H1 (cell line): Measurements from ENCODE around the gene TEKT5. TPM values are rescaled to one million over a fixed set of nuclear protein-coding genes. Genes with fewer than 3 reads are reported as not detected.

Source experiments
- CTCF ChIA-PET: fragments of 300-600 bp; sonication (Branson Sonifier 250); formaldehyde crosslinking; loops from one replicate; lab custom pipeline; 2021; ENCODE audit not compliant: partially characterized antibody; lab: Charles Lee
- POLR2A ChIA-PET: fragments of 300-600 bp; sonication (Branson Sonifier 250); formaldehyde crosslinking; loops from one replicate; lab custom pipeline; 2021; ENCODE audit warnings: inconsistent platforms; ENCODE audit not compliant: partially characterized antibody; lab: Charles Lee
- DNase-seq, 2 experiments: peaks; one replicate each; pipeline versions ENCODE4 v3.0.0 to v3.0.0-alpha.2; 2010 to 2022; ENCODE audit warnings: low spot score in 2 of 2, low read depth in 1 of 2, mixed read lengths in 1 of 2
- FAIRE-seq: peaks from 2 replicates; lab custom pipeline; 2011; peaks lifted over from hg19 to GRCh38; lab: Jason Lieb, UNC
- H2AFZ ChIP-seq: 2 replicates; pipeline ENCODE4 v1.8.1; 2012; ENCODE audit warnings: low read length, inconsistent platforms
- H2AK5ac ChIP-seq: 2 replicates; pipeline ENCODE4 v1.6.1; 2013; ENCODE audit warnings: low read depth, low read length
- H2BK120ac ChIP-seq: replicated peaks from 2 replicates; pipeline ENCODE3; 2013; ENCODE audit warnings: low read depth, low read length, inconsistent platforms
- H2BK12ac ChIP-seq: 2 replicates; pipeline ENCODE4 v1.6.1; 2013; ENCODE audit warnings: low read depth, low read length
- H2BK15ac ChIP-seq: 2 replicates; pipeline ENCODE4 v1.6.1; 2013; ENCODE audit warnings: low read length
- H2BK20ac ChIP-seq: 2 replicates; pipeline ENCODE4 v1.6.1; 2013; ENCODE audit warnings: low read length
- H2BK5ac ChIP-seq: 2 replicates; pipeline ENCODE4 v1.6.1; 2013; ENCODE audit warnings: low read depth, low read length
- H3K14ac ChIP-seq: 2 replicates; pipeline ENCODE4 v1.6.1; 2013; ENCODE audit warnings: inconsistent platforms; ENCODE audit not compliant: insufficient read length
- H3K18ac ChIP-seq: 2 replicates; pipeline ENCODE4 v1.6.1; 2013; ENCODE audit warnings: low read length; ENCODE audit errors: extremely low read depth
- H3K23ac ChIP-seq: 2 replicates; pipeline ENCODE4 v1.6.1; 2013; ENCODE audit warnings: inconsistent platforms; ENCODE audit not compliant: insufficient read length
- H3K23me2 ChIP-seq: 2 replicates; pipeline ENCODE4 v1.6.1; 2013; ENCODE audit warnings: low read depth, low read length
- H3K27ac ChIP-seq: 2 replicates; pipeline ENCODE4 v1.6.1; 2011; ENCODE audit warnings: low read depth, low read length, inconsistent platforms
- H3K27me3 ChIP-seq, 4 experiments: replicated peaks in 1 of 4; 1 replicate in 1 of 4; 2 replicates in 3 of 4; pipeline versions ENCODE4 v1.6.1 to v1.8.1; 2011 to 2013; ENCODE audit warnings: low read length in 3 of 4, mild to moderate bottlenecking in 3 of 4, inconsistent platforms in 2 of 4, mixed read lengths in 2 of 4, moderate library complexity in 1 of 4; ENCODE audit not compliant: control insufficient read depth in 3 of 4, insufficient read depth in 3 of 4; ENCODE audit errors: extremely low read depth in 1 of 4
- H3K36me3 ChIP-seq, 4 experiments: 2 replicates each; pipeline versions ENCODE4 v1.6.1 to v1.8.1; 2011 to 2013; ENCODE audit warnings: mild to moderate bottlenecking in 4 of 4, low read length in 3 of 4, moderate library complexity in 2 of 4, control low read depth in 1 of 4, inconsistent platforms in 1 of 4; ENCODE audit not compliant: insufficient read depth in 4 of 4, control insufficient read depth in 2 of 4
- H3K4ac ChIP-seq: replicated peaks from 2 replicates; pipeline ENCODE3; 2013; ENCODE audit warnings: low read length, low read depth, mixed read lengths, inconsistent platforms; ENCODE audit not compliant: insufficient read length
- H3K4me1 ChIP-seq, 4 experiments: replicated peaks in 1 of 4; 1 replicate in 1 of 4; 2 replicates in 3 of 4; pipeline versions ENCODE4 v1.6.1 to v1.8.1; 2011 to 2013; ENCODE audit warnings: low read length in 3 of 4, inconsistent platforms in 2 of 4, mixed read lengths in 1 of 4; ENCODE audit not compliant: insufficient read depth in 4 of 4, control insufficient read depth in 3 of 4
- H3K4me2 ChIP-seq, 2 experiments: 2 replicates each; pipeline versions ENCODE4 v1.6.1 to v1.8.1; 2011 to 2013; ENCODE audit warnings: low read depth in 2 of 2, low read length in 2 of 2, control low read depth in 1 of 2, inconsistent platforms in 1 of 2, mild to moderate bottlenecking in 1 of 2; ENCODE audit not compliant: insufficient read depth in 1 of 2
- H3K4me3 ChIP-seq, 4 experiments: fragments of 200-600, 300-600 bp in 1 of 4; sonication (generic), shearing (Covaris generic), sonication (Bioruptor Twin) in 1 of 4; 2 replicates each; pipeline versions ENCODE4 v1.5.1 to v1.8.1; 2011 to 2016; ENCODE audit warnings: low read length in 4 of 4, low read depth in 3 of 4, control low read depth in 2 of 4, inconsistent platforms in 2 of 4, mild to moderate bottlenecking in 2 of 4, mixed read lengths in 1 of 4, moderate library complexity in 1 of 4; ENCODE audit not compliant: insufficient read depth in 2 of 4; ENCODE audit errors: extremely low read depth in 1 of 4
- H3K56ac ChIP-seq: replicated peaks from 2 replicates; pipeline ENCODE3; 2013; ENCODE audit warnings: low read depth, mild to moderate bottlenecking, mixed read lengths, low read length, inconsistent platforms; ENCODE audit not compliant: insufficient read length
- H3K79me1 ChIP-seq: 2 replicates; pipeline ENCODE4 v1.6.1; 2013; ENCODE audit warnings: low read depth, low read length, control low read depth
- H3K79me2 ChIP-seq, 2 experiments: 2 replicates each; pipeline versions ENCODE4 v1.6.1 to v1.8.1; 2012 to 2013; ENCODE audit warnings: low read length in 2 of 2, mild to moderate bottlenecking in 2 of 2, inconsistent platforms in 1 of 2; ENCODE audit not compliant: insufficient read depth in 2 of 2, control insufficient read depth in 1 of 2
- H3K9ac ChIP-seq, 4 experiments: replicated peaks in 1 of 4; 1 replicate in 1 of 4; 2 replicates in 3 of 4; pipeline versions ENCODE4 v1.6.1 to v1.8.1; 2011 to 2013; ENCODE audit warnings: low read depth in 3 of 4, low read length in 3 of 4, control low read depth in 2 of 4, mild to moderate bottlenecking in 2 of 4, moderate library complexity in 2 of 4, inconsistent platforms in 1 of 4; ENCODE audit errors: extremely low read depth in 1 of 4
- H3K9me3 ChIP-seq, 2 experiments: 2 replicates each; pipeline versions ENCODE4 v1.6.1 to v1.8.1; 2012 to 2013; ENCODE audit warnings: mild to moderate bottlenecking in 2 of 2, moderate library complexity in 2 of 2, control low read depth in 1 of 2, inconsistent platforms in 1 of 2, low read depth in 1 of 2, low read length in 1 of 2, mixed read lengths in 1 of 2; ENCODE audit not compliant: insufficient read depth in 2 of 2
- H4K20me1 ChIP-seq, 2 experiments: replicated peaks in 1 of 2; 2 replicates each; pipeline versions ENCODE3 to v1.8.1; 2011 to 2013; ENCODE audit warnings: inconsistent platforms in 2 of 2, low read length in 2 of 2, mild to moderate bottlenecking in 1 of 2; ENCODE audit not compliant: insufficient read depth in 2 of 2, control insufficient read depth in 1 of 2
- H4K5ac ChIP-seq: 2 replicates; pipeline ENCODE4 v1.6.1; 2013; ENCODE audit warnings: low read length, low read depth, mixed read lengths, inconsistent platforms; ENCODE audit not compliant: insufficient read length
- H4K8ac ChIP-seq: 2 replicates; pipeline ENCODE4 v1.8.0; 2013; ENCODE audit warnings: mild to moderate bottlenecking, moderate library complexity, low read length, inconsistent platforms; ENCODE audit not compliant: insufficient read depth; ENCODE audit errors: extremely low read depth
- H4K91ac ChIP-seq: replicated peaks from 2 replicates; pipeline ENCODE3; 2013; ENCODE audit warnings: low read length, mixed read lengths, inconsistent platforms; ENCODE audit not compliant: insufficient read length
- CBX5 ChIP-seq: fragments of 300-800, 300-1000 bp; sonication (generic); IDR thresholded peaks from 2 replicates; pipeline ENCODE4 v1.7.1; 2016; ENCODE audit warnings: antibody characterized with exemption, low read length, low read depth
- CREB1 ChIP-seq: IDR thresholded peaks from 2 replicates; pipeline ENCODE4 v1.6.1; 2012; ENCODE audit warnings: inconsistent platforms
- GABPA ChIP-seq: IDR thresholded peaks from 2 replicates; pipeline ENCODE4 v1.6.1; 2011; ENCODE audit warnings: mild to moderate bottlenecking, low read length, moderate library complexity, borderline replicate concordance; ENCODE audit not compliant: insufficient read depth
- MAFK ChIP-seq: IDR thresholded peaks from 2 replicates; pipeline ENCODE4 v1.6.1; 2012; ENCODE audit warnings: low read depth, mild to moderate bottlenecking, improper control_type of control experiment, low read length
- POLR2A ChIP-seq, 2 experiments: IDR thresholded peaks; 1 replicate in 1 of 2; 2 replicates in 1 of 2; pipeline ENCODE4 v1.6.1; 2011; ENCODE audit warnings: low read depth in 2 of 2, low read length in 2 of 2, mild to moderate bottlenecking in 2 of 2; ENCODE audit errors: control extremely low read depth in 1 of 2
- POLR2AphosphoS5 ChIP-seq: IDR thresholded peaks from 2 replicates; pipeline ENCODE4 v1.6.1; 2011; ENCODE audit warnings: low read depth, low read length
- RNF2 ChIP-seq: fragments of 200-900, 300-1000 bp; sonication (generic); IDR thresholded peaks from 2 replicates; pipeline ENCODE4 v1.7.1; 2016; ENCODE audit warnings: borderline replicate concordance, low read depth, mild to moderate bottlenecking, antibody characterized with exemption, low read length; ENCODE audit not compliant: poor library complexity, severe bottlenecking; ENCODE audit errors: missing control alignments
- WGBS, 2 experiments: shearing (Covaris generic) in 1 of 2; methylation state at CpG; one replicate each; pipeline versions ENCODE4 v1.1.6 to v1.1.7; 2013 to 2015; ENCODE audit warnings: low lambda C conversion rate in 2 of 2, mixed read lengths in 2 of 2, inconsistent platforms in 1 of 2, low coverage in 1 of 2, missing lambda C conversion rate in 1 of 2; ENCODE audit not compliant: insufficient replicate concordance in 2 of 2, insufficient coverage in 1 of 2, insufficient read length in 1 of 2; ENCODE audit errors: extremely low coverage in 1 of 2, missing lambda C conversion rate in 1 of 2; 5-methylcytosine and 5-hydroxymethylcytosine counted together
- polyA plus RNA-seq, 7 experiments: library from polyadenylated mRNA; depleted of rRNA in 3 of 7; stranded (reverse) in 5 of 7; unstranded in 2 of 7; fragments of >200 nt in 5 of 7; fragments of 200-250 nt in 2 of 7; gene quantifications; 1 replicate in 5 of 7; 2 replicates in 1 of 7; 4 replicates in 1 of 7; pipeline versions ENCODE4 v1.2.1 to v1.2.3, GENCODE V29; 2011 to 2013; ENCODE audit warnings: missing spikeins in 2 of 7, mixed read lengths in 2 of 7
- total RNA-seq: library from RNA; stranded (reverse); fragmentation: NEBNext Ultra II Directional; extraction: Animal tissue kit (Norgen Biotek cat#: 25700); gene quantifications from 2 replicates; pipeline ENCODE4 v1.2.1, GENCODE V29; 2021

TEKT5 gene
- total and polyA plus RNA-seq, 2 of the 8 experiments (the other 6 are each of a cell fraction or from before 2014, with no cell fraction given) = 0.95 TPM; not detected in 1

DNA sequence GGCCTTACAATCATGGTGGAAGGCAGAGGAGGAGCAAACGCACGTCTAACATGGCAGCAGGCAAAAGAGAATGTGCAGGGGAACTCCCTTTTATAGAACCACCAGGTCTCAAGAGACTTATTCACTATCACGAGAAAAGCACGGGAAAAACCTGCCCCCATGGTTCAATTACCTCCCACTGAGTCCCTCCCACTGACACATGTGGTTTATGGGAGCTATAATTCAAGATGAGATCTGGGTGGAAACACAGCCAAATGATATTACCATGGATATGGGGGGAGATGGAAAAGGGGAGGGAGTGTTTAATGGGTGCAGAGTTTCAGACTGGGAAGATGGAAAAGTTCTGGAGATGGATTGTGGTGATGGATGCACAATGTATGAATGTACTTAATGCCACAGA is 23.0 kb downstream of the TEKT5 start:
- DNase-seq (no peak), FAIRE-seq (no peak)
- no peak overlapping the region for H3K14ac ChIP-seq
- no peak overlapping the region for H4K91ac ChIP-seq
- no peak overlapping the region for H2BK120ac ChIP-seq
- H3K27ac ChIP-seq = no peak overlapping the region
- H2AFZ ChIP-seq = no peak overlapping the region
- H2AK5ac ChIP-seq = no peak overlapping the region
- 67% methylated on average over 4 of the region's 4 CpGs; no CpG with 5 or more reads in 1 of the 2 experiments for WGBS, 2 experiments
- H3K79me1 ChIP-seq = no peaks in the 10 kb centered on the region
- no peak overlapping the region for H2BK15ac ChIP-seq
- no peak overlapping the region for H2BK12ac ChIP-seq
- no peak overlapping the region for H2BK5ac ChIP-seq
- no peak overlapping the region for H3K18ac ChIP-seq
- H3K4me1 ChIP-seq = peaks cover 0 to 3% (median under 1%) of the 10 kb centered on the region in 4 experiments; a peak in 3 of 7 replicates
- no peak overlapping the region for H4K5ac ChIP-seq
- no peaks in the 10 kb centered on the region for H4K20me1 ChIP-seq
- H3K56ac ChIP-seq = no peak overlapping the region
- H3K79me2 ChIP-seq = no peaks in the 10 kb centered on the region
- no peak overlapping the region for H3K4me3 ChIP-seq
- no peak overlapping the region for H2BK20ac ChIP-seq
- no peak overlapping the region for H3K4ac ChIP-seq
- CTCF ChIA-PET = interaction anchor here (1.0 to 1.1 kb wide), 2 partner anchors 55 to 156 kb away, joined by 3 to 6 read pairs; no protein-coding TSS in a partner anchor
- H3K36me3 ChIP-seq = no peaks in the 10 kb centered on the region
- H4K8ac ChIP-seq = no peak overlapping the region
- H3K27me3 ChIP-seq = no peaks in the 10 kb centered on the region
- no peak overlapping the region for H3K9ac ChIP-seq
- H3K4me2 ChIP-seq = no peak overlapping the region
- no peaks in the 10 kb centered on the region for H3K9me3 ChIP-seq
- H3K23ac ChIP-seq = no peak overlapping the region
- H3K23me2 ChIP-seq = no peaks in the 10 kb centered on the region; the same call in 1 of the 2 replicates
- POLR2A ChIA-PET = no interaction called here
- TF ChIP-seq POLR2A (IDR thresholded peaks at IDR 0.05; ENCODE audit: control extremely low read depth in 1 of 2, low read depth in 2 of 2, low read length in 2 of 2) = no peak
- TF ChIP-seq CREB1 = no peak
- TF ChIP-seq POLR2AphosphoS5 = no peak
- TF ChIP-seq CBX5 = no peak
- no peak for TF ChIP-seq MAFK
- TF ChIP-seq GABPA = no peak
- no peak for TF ChIP-seq RNF2
